ENCODE results near the gene CRB1.
"Not testable (repeated sequence)": the region's sequence is repeated elsewhere in the genome, so short reads cannot be mapped to it uniquely, and the experiment has no call there.

CRB1 gene

GRCh38 chr1:197402189-197402588, 134.1 kb downstream of the CRB1 start:
- no peak for DNase-seq

GRCh38 chr1:197404774-197405173, 136.7 kb downstream of the CRB1 start:
- not testable (repeated sequence) for DNase-seq

- not testable (repeated sequence) for DNase-seq
Observed at GRCh38 chr1:197405614-197406013, 137.6 kb downstream of the CRB1 start.

- DNase-seq, result no peak
Observed at GRCh38 chr1:197413564-197413963, 145.5 kb downstream of the CRB1 start.

- DNase-seq, result no peak
Observed at GRCh38 chr1:197415221-197415620, 147.2 kb downstream of the CRB1 start.

- DNase-seq, result no peak
Observed at GRCh38 chr1:197418693-197419092, 150.6 kb downstream of the CRB1 start.

GRCh38 chr1:197422993-197423392, 154.9 kb downstream of the CRB1 start:
- DNase-seq, result no peak

GRCh38 chr1:197424380-197424779, 156.3 kb downstream of the CRB1 start:
- DNase-seq, result no peak

- DNase-seq, result no peak
Observed at GRCh38 chr1:197429372-197429771, 161.3 kb downstream of the CRB1 start.

- DNase-seq, result no peak
Observed at GRCh38 chr1:197435224-197435623, 167.2 kb downstream of the CRB1 start.

GRCh38 chr1:197437601-197438000, 169.5 kb downstream of the CRB1 start:
- DNase-seq, result no peak

GRCh38 chr1:197438010-197438790, 170.1 kb downstream of the CRB1 start:
- DNase-seq, result peak; percentile 28

GRCh38 chr1:197439708-197440280, 171.7 kb downstream of the CRB1 start:
- no peak for DNase-seq

GRCh38 chr1:197440715-197441114, 172.7 kb downstream of the CRB1 start:
- peak; percentile 91 for DNase-seq

GRCh38 chr1:197441999-197442414, 174.0 kb downstream of the CRB1 start:
- DNase-seq, result peak; percentile 89

- peak; percentile 12 for DNase-seq
Observed at GRCh38 chr1:197444755-197445154, 176.7 kb downstream of the CRB1 start.

GRCh38 chr1:197448121-197448779, 180.2 kb downstream of the CRB1 start:
- no peak for DNase-seq

GRCh38 chr1:197451381-197451780, 183.3 kb downstream of the CRB1 start:
- DNase-seq, result no peak

- DNase-seq, result no peak
Observed at GRCh38 chr1:197453376-197454058, 185.5 kb downstream of the CRB1 start.

- DNase-seq, result no peak
Observed at GRCh38 chr1:197462539-197462938, 194.5 kb downstream of the CRB1 start.

- no peak for DNase-seq
Observed at GRCh38 chr1:197463142-197463541, 195.1 kb downstream of the CRB1 start.

- peak; percentile 57 for DNase-seq
Observed at GRCh38 chr1:197464044-197464443, 196.0 kb downstream of the CRB1 start.

GRCh38 chr1:197465528-197466327, 197.7 kb downstream of the CRB1 start:
- no peak for DNase-seq
